ENCODE results near the gene ADGRF3.
"Not testable (repeated sequence)": the region's sequence is repeated elsewhere in the genome, so short reads cannot be mapped to it uniquely, and the experiment has no call there.

Gene ADGRF3

DNA sequence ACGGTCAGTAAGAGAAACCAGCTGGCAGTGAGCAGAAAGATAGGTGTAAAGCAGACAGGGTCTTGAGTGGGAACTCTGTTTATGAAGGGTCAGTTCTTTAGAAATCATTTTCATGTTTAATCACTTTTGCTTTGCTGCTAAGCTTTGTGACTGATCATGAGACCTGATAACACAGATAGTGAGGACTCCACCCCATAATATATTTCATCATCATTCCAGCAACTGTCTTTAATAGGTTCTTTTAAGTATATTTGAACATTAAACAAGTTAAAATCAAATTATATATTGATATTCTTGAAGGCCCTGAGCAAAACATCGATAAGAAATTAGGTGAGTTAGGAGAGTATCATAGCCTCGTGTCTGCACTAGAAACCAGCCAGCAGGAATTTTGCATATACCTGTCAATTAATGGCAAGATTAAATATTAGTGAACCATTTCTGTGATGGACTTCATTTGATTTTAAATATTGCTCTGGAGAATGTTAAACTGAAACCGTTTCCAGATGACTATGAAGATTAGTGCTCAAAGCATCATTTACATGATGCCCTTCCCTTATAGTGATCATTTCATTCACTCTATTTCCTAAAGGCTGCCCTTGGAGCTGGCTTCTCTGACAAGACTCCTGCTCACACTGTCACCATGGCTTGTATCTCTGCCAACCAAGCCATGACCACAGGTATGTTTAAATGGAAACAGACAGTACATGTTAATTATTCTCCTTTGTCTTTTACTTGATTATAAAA lies 69.9 kb downstream of the ADGRF3 start:
- no peak for DNase-seq

DNA sequence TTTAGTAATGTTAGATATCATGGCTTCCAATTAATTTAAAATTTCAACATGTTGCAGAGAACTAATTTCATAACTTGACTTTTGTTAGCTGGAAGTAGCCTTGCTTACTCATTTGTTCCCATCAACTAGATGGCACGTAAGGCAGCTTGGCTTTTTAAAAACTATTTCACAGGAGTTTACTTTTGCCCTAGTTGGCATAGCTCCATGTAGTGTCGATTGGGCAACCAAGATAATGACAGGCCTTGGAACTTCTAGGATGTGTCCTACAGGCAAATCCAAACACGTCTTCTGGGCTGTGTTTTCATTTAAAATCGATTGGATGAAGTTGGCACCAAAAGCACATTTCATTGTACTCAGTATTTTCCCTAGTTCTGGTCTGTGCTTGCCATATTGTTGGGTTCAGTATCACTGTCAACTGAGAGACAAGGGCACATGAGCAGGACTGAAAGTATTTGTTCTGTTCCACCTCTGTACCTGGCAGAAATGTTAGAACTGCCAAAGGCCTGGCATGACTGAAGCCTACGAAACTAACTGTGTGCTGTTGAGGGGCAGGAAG lies 72.5 kb downstream of the ADGRF3 start:
- DNase-seq, result no peak

DNA sequence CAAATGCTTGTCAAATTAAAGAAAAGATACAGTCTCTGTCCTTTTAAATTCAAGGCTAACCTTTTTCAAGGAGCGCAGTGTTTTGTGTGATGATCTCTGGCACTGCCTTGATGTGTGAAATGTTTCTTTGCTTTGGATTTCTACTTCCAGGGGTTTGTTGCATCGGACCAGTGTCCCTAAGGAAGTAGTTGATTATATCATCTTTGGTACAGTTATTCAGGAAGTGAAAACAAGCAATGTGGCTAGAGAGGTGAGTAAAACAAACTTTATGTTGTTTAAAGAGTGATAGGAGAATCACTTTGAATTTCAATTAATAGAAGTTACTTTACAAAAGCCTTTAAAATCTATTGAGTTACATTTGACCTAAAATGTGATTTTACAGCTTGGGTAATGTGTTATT lies 73.1 kb downstream of the ADGRF3 start:
- no peak for DNase-seq

DNA sequence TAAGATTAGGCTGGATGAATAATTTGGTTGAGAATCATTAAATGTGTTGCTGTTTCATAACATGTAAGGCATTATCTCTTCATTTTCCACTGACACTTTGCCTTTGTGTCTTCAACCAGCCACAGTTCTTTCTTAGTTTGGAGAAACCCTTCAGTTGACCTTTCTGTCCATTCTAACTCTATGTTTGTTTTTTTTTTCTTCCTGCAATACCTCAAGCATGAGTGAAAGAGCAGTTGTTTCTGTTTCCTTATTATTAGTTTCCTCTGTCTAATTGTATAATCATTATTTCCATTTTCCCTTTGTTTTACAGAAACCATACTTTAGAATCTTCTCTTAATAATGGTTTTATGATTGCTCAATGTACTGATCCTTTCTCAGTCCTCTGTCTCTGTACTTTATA lies 76.2 kb downstream of the ADGRF3 start:
- no peak for DNase-seq

DNA sequence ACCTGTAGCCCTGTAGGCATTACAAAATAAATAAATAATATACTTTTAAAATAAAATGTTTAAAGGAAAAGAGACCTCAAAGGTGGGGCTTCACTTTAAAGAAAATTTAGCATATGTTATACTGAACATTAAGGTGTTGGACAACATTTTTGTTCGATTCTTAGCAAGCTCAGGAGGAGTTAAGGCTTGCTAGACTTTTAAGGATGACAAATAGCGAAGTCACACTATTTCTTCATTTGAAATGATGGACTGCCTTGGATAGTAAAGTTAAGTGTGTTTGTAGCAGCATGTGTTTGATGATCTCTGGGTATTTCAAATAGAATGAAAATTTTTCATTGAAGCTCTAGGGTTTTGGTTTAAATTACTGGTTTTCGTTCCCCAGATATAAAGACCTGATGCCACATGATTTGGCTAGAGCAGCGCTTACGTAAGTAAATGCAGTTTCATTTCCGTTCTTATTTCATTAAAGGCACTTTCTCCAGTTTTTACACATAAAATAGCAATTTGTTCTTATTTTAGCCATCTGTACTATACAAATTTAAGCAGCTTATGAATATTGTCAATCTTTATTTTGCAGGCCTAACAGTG lies 76.9 kb downstream of the ADGRF3 start:
- DNase-seq, result no peak

DNA sequence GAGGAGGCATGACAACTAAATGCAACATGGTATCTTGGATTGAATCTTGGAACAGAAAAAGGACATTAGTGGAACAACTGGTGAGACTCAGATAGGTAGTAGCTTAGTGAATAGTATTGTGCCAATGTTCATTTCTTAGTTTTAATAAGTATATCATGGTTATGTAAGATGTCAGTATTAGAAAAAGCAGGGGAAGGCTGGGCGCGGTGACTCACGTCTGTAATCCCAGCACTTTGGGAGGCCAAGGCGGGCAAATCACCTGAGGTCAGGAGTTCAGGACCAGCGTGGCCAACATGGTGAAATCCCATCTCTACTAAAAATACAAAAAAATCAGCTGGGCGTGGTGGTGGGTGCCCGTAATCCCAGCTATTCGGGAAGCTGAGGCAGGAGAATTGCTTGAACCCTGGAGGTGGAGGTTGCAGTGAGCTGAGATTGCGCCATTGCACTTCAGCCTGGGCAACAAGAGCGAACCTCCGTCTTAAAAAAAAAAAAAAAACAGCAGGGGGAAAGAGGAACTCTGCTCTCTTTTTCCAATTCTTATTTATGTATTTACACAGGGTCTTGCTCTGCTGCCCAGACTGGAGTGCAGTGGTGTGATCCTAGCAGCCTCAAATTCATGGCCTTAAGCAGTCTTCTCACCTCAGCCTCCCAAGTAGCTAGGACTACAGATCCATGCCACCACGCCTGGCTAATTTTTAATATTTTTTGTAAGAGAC lies 77.8 kb downstream of the ADGRF3 start:
- DNase-seq, result not testable (repeated sequence)

DNA sequence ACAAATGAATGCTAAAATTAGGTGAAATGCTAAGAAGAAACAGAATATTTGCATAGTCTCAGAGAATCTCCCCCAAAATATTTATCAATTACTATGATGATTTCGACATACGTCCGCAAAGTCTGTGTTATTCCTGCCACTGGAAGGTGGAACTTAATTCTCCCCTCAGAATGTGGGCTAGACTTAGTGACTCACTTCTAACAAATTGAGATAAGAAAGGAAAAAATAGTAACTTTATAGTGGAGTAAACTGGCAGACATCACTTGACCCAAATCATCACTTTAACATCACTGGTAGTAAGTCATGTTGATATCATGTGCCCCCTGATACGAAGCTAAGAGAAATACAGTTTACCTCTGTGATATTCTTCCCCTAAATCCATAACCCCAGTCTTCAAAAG lies 78.4 kb downstream of the ADGRF3 start:
- DNase-seq, result no peak

DNA sequence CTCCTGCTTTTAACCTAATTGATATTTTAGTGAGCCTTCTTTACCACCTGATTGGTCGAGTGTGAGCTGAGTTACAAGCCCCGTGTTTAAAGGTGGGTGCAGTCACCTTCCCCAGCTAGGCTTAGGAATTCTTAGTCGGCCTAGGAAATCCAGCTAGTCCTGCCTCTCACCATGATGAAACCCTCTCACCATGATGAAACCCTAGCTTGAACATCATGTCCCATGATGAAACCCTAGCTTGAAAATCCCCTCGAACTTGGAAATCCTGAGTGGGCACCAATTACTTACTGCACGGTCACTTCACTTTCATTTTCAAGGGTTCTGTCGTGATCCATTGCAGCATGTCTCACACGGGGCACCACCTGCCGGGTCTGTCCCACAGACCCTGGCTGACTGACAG lies 87.8 kb downstream of the ADGRF3 start:
- DNase-seq, result not testable (repeated sequence)

All from GF-D8 (cell line).